Smooth muscle cell (in vitro differentiated cells): ENCODE data around the gene GPR149. TPM values are rescaled to one million over a fixed set of nuclear protein-coding genes. Genes with fewer than 3 reads are reported as not detected.

Source experiments
- DNase-seq: peaks from one replicate; lab custom pipeline; 2025; ENCODE audit not compliant: unreplicated experiment; lab: John Stamatoyannopoulos, UW
- H2AFZ ChIP-seq: fragments of 200-600 bp; sonication (generic); 2 replicates; pipeline ENCODE4 v1.6.0; 2016; ENCODE audit warnings: antibody characterized with exemption, low read depth, mild to moderate bottlenecking
- H3F3A ChIP-seq: fragments of 200-600 bp; sonication (generic); 2 replicates; pipeline ENCODE4 v1.6.0; 2017; ENCODE audit warnings: antibody characterized with exemption, low read depth
- H3K27ac ChIP-seq: fragments of 200-600 bp; sonication (generic); 2 replicates; pipeline ENCODE4 v1.5.1; 2016; ENCODE audit warnings: low read depth, mild to moderate bottlenecking
- H3K27me3 ChIP-seq: fragments of 200-600 bp; sonication (generic); 2 replicates; pipeline ENCODE4 v1.6.1; 2016; ENCODE audit warnings: low read depth, mild to moderate bottlenecking
- H3K36me3 ChIP-seq: fragments of 200-600 bp; sonication (generic); 2 replicates; pipeline ENCODE4 v1.5.1; 2016; ENCODE audit warnings: low read depth
- H3K4me1 ChIP-seq: fragments of 200-600 bp; sonication (generic); 2 replicates; pipeline ENCODE4 v1.5.1; 2016; ENCODE audit warnings: low read depth
- H3K4me2 ChIP-seq: fragments of 200-600 bp; sonication (generic); 2 replicates; pipeline ENCODE4 v1.6.0; 2016; ENCODE audit warnings: mild to moderate bottlenecking
- H3K4me3 ChIP-seq: fragments of 200-600 bp; sonication (generic); 2 replicates; pipeline ENCODE4 v1.5.1; 2016; ENCODE audit warnings: mild to moderate bottlenecking
- H3K79me2 ChIP-seq: fragments of 200-600 bp; sonication (generic); 2 replicates; pipeline ENCODE4 v1.6.0; 2016; ENCODE audit warnings: low read depth, mild to moderate bottlenecking
- H3K9ac ChIP-seq: fragments of 200-600 bp; sonication (generic); 2 replicates; pipeline ENCODE4 v1.6.0; 2016; ENCODE audit warnings: low read depth
- H3K9me3 ChIP-seq: fragments of 200-600 bp; sonication (generic); replicated peaks from 2 replicates; pipeline ENCODE4 v1.5.1; 2016; ENCODE audit warnings: low read depth
- H4K20me1 ChIP-seq: fragments of 200-600 bp; sonication (generic); 2 replicates; pipeline ENCODE4 v1.6.0; 2016; ENCODE audit warnings: low read depth
- WGBS: methylation state at CpG from one replicate; pipeline ENCODE4 v1.1.7; 2016; ENCODE audit warnings: low lambda C conversion rate; 5-methylcytosine and 5-hydroxymethylcytosine counted together
- polyA plus RNA-seq: library from polyadenylated mRNA; unstranded; fragments of >200 nt; fragmentation: Nextera tagmentation; extraction: Ambion mirVana; gene quantifications from 2 replicates; pipeline ENCODE4 v1.2.1, GENCODE V29; 2016
- small RNA-seq: library from RNA; depleted of rRNA; stranded (forward); fragments of <200 nt; gene quantifications from one replicate; pipeline ENCODE3, GENCODE V24; 2014
- total RNA-seq: library from RNA; depleted of rRNA; stranded (reverse); fragments of >200 nt; gene quantifications from 2 replicates; pipeline ENCODE4 v1.2.3, GENCODE V29; 2014
- TF ChIP-seq, protein P1 (sequence below): fragments of 200-600 bp; sonication (generic); IDR thresholded peaks from 2 replicates; pipeline ENCODE4 v1.5.1; 2017; ENCODE audit warnings: borderline replicate concordance, mild to moderate bottlenecking, antibody characterized with exemption; ENCODE audit not compliant: insufficient read depth, poor library complexity, severe bottlenecking

Gene GPR149
- total and polyA plus RNA-seq, 2 experiments from 2014 or later, result not detected

DNA sequence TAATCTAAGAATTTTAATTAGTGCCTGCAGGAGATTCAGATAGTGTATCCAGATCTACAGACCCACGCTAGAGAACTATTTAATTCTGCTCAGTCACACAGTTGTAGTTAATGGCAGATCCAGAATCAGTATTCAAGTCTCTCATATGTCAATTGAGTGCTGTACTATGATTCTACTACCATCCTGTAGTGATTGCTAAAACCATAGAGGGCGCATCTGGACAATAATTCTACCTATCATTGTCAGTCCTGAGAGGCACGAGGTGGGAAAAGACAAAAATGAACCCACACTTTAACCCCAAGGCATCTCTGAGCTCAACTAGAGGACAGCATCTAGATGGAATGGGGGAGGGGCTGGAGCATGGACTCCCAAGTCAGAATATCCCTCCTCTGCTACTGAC is 128.4 kb downstream of the GPR149 start:
- no peak for DNase-seq
- no peak overlapping the region for H3K27ac ChIP-seq
- H3K4me2 ChIP-seq, result no peak overlapping the region
- no peaks in the 10 kb centered on the region for H3K4me1 ChIP-seq
- H3K9me3 ChIP-seq, result no peaks in the 10 kb centered on the region
- no peak overlapping the region for H3K4me3 ChIP-seq
- H3K27me3 ChIP-seq, result no peaks in the 10 kb centered on the region
- no peaks in the 10 kb centered on the region for H3F3A ChIP-seq
- H3K79me2 ChIP-seq, result no peaks in the 10 kb centered on the region
- 90% methylated on average over 3 of the region's 3 CpGs for WGBS
- no peak overlapping the region for H2AFZ ChIP-seq
- H4K20me1 ChIP-seq, result no peaks in the 10 kb centered on the region
- TF ChIP-seq, protein P1, sequence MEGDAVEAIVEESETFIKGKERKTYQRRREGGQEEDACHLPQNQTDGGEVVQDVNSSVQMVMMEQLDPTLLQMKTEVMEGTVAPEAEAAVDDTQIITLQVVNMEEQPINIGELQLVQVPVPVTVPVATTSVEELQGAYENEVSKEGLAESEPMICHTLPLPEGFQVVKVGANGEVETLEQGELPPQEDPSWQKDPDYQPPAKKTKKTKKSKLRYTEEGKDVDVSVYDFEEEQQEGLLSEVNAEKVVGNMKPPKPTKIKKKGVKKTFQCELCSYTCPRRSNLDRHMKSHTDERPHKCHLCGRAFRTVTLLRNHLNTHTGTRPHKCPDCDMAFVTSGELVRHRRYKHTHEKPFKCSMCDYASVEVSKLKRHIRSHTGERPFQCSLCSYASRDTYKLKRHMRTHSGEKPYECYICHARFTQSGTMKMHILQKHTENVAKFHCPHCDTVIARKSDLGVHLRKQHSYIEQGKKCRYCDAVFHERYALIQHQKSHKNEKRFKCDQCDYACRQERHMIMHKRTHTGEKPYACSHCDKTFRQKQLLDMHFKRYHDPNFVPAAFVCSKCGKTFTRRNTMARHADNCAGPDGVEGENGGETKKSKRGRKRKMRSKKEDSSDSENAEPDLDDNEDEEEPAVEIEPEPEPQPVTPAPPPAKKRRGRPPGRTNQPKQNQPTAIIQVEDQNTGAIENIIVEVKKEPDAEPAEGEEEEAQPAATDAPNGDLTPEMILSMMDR, result no peak
- no peak overlapping the region for H3K9ac ChIP-seq
- H3K36me3 ChIP-seq, result peaks cover 62% of the 10 kb centered on the region

DNA sequence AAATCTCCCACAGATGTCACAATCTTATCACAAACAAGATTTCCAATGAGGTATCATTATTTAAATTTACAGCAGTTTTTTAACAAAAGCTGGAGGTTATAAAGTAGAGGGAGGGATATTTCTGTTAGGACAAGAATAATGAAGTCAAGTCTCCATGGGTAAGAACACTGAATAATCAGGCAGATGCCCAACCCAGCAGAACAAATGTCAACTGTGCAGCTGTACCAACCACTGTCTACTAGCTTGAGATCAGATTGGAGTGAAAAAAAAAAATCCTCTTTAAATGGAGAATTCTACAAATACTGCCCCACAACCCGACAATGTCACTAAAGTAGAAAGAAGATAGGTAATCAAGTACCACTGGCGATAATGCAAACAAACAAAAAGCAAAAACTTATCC is 136.0 kb downstream of the GPR149 start:
- TF ChIP-seq, protein P1, result no peak
- Histone ChIP-seq H4K20me1 (no peaks in the 10 kb centered on the region), H3K27ac (no peak overlapping the region), H3F3A (no peaks in the 10 kb centered on the region), H3K79me2 (no peaks in the 10 kb centered on the region), H3K4me2 (no peak overlapping the region), H3K4me1 (no peaks in the 10 kb centered on the region), H3K36me3 (peaks cover 26% of the 10 kb centered on the region), H3K27me3 (no peaks in the 10 kb centered on the region), H3K4me3 (no peak overlapping the region), H3K9ac (no peak overlapping the region), H2AFZ (no peak overlapping the region), H3K9me3 (no peaks in the 10 kb centered on the region)
- WGBS, result 100% methylated on average over 2 of the region's 2 CpGs
- no peak for DNase-seq

DNA sequence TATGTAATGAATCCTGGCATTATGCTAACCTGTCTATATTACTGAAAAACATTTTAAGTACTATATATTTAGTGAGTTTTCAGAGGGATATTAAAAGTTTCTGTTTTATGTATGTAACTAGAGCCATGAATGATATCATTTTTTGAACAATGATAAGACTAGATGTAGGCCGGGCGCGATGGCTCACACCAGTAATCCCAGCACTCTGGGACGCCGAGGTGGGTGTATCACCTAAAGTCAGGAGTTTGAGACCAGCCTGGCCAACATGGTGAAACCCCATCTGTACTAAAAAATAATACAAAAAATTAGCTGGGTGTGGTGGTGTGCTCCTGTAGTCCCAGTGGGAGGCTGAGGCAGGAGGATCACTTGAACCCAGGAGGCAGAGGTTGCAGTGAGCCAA is 139.8 kb downstream of the GPR149 start:
- no peak for DNase-seq
- Histone ChIP-seq H3K4me3 (no peak overlapping the region), H3K4me1 (no peaks in the 10 kb centered on the region), H3K9me3 (no peaks in the 10 kb centered on the region), H3K36me3 (peaks cover 39% of the 10 kb centered on the region), H3F3A (no peaks in the 10 kb centered on the region), H3K4me2 (no peak overlapping the region), H4K20me1 (no peaks in the 10 kb centered on the region), H2AFZ (no peak overlapping the region), H3K27ac (no peak overlapping the region), H3K79me2 (no peaks in the 10 kb centered on the region), H3K9ac (no peak overlapping the region), H3K27me3 (no peaks in the 10 kb centered on the region)
- TF ChIP-seq, protein P1, result no peak
- WGBS, result 98% methylated on average over 5 of the region's 5 CpGs

Small RNA genes lying within 50 kb of the gene (small RNA-seq; reads per million reads assigned to genes)
- not detected for gene RF01210

Other genes with a start within 250 kb of the GPR149 start
- gene DHX36, start 105.7 kb downstream of the GPR149 start, total RNA-seq, result 42.6 and 57.9 TPM in 2 replicates
- gene DHX36, start 105.7 kb downstream of the GPR149 start, polyA plus RNA-seq, result 18.2 and 29.0 TPM in 2 replicates